Measurements from ENCODE around the gene KCNJ12.

KCNJ12 gene

DNA sequence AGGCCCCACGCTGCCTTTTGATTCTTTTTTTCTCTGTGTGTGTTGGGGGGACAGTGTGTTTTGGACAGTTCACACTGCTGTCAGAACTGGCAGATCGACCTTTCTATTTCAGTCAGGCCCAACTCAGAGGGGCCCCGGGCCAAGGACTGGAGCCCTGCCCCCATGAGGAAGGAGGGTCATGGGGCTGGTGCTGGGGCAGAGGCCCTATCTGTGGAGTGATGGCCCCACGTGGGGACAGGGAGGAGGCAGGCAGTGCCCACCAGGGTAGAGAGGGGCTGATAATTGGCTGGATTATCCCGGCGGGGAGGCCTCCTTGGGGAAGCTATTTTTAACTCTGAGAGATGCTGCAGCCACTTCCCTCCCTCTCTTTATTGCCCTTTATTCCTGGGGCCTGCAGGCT, 5.7 kb upstream of the KCNJ12 start:
- DNase-seq, result no peak

DNA sequence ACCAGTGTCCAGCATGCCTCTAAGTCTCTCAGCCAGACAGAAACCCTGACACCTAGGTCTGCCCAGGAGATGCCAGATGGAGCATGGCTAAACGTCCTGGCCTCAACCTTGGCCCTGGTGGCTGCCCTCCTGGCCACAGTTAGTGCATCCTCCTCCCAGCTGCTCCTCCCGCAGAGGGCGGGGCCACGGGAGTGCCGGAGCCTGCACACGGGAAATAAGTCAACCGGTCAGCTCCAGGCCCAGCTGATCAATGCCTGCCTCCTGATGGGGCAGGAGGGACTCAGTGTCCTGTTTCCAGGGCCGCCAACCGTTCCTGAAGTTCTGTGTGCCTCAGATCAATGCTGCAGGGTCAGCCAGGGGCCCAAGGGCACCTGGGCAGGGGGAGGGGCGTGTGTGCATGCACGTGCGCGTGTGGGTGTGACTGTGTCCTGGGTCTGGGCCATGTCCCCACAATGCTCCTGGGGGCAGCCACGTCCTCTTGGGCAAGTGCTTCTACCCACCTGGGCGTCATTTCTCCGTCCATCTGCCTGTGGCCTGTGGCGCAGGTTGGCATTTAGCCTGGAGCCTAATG, 4.6 kb upstream of the KCNJ12 start:
- no peak for DNase-seq

DNA sequence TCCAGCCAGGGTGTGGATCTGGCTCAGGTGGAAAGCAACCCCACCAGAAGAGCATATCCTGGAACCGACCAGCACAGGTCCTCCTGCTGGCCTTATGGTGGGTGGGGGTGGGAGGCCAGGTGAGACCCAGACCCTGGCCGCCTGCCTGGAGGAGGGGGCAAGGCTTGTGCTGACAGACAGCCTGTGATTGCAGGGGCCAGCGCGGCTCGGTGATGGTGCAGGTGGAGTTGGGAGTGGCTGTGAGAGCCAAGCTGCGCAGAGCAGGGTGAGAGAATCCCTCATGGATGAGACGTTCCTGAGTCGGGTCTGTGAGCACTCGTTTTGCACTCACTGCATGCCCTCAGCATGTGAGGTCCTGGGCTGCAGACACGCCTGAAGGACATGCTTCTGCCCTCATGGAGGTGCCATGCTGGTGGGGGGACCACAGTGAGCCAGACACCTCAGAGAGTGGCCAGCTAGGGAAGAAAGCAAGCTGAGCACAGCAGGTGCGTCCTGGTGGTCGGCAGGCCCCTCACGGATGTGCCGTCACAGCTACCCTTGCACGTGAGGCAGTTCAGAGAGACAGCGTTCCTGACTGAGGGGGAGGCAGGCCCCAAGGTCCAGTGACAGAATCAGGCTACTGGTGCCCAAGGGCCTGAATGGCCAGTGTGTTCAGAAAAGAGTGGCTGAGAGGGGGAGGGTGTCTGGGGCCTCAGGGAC, 3.8 kb upstream of the KCNJ12 start:
- no peak for DNase-seq

DNA sequence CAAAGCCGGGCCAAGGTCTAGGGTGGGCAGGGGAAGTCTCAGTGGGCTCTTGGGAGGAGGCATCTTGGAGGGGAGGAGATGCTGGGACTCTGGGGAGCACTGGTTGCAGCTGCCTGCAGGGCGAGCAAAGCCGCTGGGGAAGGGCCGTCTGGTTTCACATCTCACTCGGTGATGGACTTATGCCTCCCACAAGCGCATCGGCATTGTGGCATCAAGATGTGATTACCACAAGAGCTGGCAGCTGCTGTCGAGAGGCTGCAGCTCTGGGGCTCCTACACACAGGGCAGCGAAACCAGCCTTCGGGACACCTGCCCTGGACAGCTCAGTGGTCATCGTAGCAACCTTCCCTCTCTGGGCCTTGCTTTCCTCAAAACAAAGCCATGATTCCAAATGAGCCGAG, 3.1 kb upstream of the KCNJ12 start:
- no peak for DNase-seq

DNA sequence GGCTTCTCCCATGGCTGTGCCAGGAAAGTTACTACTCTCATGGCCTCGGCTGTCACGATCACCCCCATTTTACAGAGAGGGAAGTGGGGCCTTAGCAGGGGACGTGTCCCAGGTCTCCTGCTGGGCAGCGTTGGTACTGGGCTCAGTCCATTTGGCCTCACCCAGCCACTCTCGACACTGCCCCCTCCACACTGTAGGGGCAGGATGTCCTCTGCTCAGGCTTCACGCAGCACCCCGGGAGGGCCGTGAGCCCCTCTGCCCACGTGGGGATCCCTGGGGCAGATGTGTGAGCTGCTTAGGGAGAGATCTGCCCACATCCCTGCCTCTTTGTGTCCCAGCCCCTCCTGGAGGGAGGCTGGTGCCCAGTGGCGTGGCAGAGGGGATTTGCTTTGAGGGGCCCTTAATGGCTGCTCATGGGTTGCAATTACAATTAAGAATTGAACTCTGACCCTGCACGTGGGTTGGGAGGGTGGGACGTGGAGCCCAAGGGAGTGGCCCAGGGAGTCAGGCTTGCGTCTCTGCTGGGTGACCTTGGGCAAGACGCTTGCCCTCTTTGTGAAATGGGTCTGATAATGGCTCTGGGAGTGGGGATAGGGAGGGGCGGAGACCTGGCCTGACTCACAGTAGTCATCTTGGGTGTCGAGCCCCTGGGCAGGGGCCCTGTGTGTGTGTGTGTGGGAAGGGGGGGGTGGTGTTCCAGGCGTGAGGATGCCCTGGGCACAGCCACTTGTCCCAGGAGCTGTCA, 2.3 kb upstream of the KCNJ12 start:
- no peak for DNase-seq

DNA sequence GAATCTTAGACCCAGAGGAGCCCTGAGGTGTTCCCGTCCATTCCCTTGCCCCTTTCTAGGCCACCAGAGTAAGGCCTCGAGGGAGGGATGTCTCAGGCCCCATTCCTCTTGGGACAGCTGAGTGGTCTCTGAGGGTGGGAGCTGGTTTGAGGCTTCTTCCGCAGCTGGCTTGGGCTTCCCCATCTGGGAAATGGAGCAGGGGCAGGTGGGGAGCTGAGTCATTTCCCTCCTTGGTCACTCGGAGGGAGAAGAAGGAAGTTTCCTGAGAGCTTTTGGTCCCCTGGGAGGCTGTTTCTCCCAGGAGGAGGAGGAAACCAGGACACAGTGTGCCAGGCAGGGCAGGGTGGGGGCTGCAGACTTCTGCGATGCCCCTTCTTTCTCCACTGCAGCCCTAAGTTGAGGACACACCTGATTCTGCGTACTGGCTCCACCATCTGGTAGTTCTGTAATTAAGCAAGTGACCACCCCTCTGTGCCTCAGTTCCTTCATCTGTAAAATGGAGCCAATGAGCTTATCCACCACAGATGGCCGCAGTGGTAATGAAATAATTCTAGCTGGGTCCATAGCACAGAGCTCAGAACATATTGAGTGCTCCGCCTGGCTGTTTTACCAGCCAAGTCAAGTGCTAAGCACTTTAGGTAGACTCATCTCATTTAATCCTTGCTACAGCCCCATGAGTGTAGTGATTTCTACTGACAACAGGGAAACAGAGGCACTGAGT, 1.6 kb upstream of the KCNJ12 start:
- no peak for DNase-seq

DNA sequence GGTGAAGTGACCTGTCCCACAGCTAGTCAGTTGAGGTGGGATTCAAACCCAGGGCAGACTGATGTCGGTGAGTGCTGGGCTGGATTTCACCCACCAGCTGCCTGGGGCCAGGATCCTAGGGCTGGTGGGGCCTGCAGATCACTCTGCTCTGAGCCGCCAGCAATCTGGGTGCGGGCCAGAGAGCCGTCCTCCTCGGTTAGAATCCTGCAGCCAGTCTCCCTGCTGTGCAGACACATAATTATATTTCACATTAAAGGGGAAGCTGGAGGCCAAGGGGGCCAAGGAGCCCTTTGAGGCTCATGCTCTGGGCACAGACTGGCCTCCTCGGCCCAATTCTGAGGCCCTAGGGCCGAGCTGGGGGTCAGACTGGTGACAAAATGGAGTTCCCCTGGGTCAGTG, 996 bp upstream of the KCNJ12 start:
- DNase-seq, result no peak

DNA sequence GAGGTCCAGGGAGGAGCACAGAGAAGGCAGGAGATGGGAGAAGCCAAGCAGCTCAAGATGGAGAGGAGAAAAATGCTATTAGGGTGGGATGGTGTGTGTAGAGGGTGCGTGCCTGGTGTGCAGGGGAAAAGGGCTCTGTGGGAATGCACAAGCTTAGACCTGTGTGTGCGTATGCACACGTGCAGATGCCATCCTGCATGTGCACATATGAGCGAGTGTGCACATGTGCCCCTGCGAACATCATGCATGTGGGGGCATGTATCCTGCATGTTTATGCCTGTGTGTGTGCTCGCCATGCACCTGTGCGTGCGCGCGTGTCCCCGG, 438 bp upstream of the KCNJ12 start:
- DNase-seq, result no peak

DNA sequence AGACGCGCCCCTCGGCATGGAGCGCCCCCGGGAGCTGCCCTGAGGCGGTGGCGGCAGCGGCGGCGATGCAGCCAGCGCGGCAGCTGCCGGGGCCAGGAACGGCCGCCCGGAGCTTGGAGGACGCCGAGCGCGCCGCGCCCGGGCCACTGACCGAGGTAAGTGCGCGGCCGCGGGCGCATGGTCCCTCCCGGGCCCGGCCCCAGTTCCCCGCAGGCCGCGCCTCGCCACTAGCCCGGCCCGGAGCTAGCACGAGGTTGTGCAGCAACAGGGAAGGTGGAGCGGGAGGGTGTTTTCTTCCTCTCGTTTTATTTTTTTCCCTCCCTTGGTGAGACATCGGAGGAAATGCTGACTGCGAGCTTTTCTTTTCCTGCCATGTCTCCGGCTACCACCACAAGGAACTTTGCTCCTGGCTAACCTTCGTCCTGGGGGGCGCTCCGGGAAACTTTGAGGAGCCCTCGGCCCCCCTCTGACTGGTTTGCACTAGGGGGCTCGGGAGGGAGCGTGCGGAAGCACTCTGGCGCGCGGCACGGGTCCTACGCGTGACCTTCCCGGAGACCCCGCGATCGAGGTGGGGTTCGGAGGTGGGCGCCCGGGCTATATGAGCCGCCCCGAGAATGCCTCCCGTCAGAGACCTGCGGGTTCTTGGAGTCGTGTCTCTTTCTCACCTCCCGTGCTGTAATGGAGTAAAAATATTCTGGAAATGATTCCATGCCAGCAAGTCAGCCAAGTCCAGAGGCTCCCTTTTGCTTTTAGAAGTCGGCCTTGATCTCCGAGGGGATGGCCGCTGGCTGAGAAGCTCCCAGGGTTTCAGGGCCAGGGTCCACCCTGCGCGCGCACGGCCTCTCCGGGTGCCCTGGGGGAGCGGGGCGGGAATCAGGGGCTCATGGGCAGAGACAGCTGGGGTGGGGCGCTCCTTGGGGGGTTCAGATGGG, 868 bp downstream of the KCNJ12 start:
- DNase-seq, result no peak

DNA sequence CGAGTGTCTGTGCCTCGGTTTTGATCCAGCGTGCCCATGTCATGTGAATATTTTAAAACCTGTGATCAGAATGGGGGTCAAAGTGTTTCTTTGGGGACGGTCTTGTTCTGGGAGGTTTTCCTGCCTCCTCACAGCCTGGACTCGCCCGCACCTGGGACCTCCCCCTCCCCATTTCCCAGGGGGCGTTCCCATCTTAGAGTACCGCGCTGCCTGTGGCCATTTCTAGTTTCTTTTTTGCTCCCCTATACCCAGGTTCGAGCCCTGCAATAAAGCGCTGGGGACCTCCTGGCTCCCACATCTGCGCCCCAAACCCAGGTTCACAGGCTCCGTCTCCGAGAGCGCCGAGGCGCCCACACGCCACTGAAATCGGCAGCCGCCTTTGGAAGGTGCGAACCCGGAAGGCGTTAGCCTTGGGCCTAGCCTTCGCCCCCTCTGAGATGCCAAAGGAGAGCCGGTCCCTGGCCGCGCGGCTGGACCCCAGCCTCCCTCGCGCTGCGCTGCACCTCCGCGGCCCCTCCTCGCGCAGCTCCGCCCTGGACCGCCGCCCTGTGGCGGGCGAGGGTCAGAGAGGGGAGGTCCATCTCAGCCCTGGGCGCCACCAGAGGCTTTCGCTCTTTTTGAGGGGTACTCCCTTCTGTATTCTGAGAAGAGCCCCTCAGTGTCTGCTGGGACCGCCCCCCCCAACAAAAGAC, 1.7 kb downstream of the KCNJ12 start:
- DNase-seq, result no peak

DNA sequence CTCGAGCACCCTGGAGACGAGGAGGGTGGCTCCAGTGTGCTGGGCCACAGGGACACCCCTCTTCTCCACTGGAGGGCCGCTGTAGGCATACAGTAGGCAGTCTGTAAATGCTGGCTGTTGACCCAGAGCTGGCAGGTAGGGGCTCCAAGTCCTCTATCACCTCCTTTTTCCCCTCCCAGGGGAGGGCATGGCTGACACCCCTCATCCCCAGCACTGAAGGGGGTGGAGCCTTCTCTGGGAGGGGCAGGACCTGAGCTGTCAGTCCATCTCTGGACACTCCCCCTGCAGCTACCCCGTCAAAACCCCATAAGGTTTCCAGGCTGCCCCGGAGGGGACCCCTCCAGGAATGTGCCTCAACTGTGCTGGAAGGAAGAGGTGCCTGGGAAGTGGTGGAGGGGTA, 2.4 kb downstream of the KCNJ12 start:
- no peak for DNase-seq

DNA sequence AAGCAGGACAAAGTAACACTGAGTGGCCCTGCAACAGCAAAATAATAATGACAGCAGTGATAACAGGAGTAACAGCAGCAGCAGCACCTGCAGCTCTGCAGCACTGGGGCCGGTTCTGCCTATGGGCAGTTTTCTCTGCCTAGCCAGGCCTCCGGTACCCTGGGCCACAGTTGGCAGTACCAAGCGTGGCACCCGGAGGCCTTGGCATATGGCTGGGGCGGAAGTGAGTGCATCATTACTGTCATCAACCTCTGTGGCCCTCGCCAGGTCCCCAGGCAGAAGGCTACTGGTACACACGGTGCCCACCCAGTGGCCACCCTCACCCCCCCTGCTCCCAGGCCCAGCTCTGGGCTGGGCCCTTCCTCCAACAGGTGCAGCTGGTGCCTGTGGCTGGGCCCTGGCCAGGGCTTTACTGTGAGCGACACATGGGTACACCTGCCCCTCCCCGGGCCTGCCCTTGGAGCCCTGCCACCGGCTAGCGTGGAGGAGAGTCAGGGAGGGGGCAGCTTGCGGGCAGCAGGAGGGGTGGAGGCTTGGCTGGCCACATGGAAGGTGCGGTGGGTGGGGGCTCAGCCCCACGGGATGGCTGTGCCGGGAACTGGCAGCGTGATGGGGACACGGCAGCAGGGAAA, 3.0 kb downstream of the KCNJ12 start:
- no peak for DNase-seq

DNA sequence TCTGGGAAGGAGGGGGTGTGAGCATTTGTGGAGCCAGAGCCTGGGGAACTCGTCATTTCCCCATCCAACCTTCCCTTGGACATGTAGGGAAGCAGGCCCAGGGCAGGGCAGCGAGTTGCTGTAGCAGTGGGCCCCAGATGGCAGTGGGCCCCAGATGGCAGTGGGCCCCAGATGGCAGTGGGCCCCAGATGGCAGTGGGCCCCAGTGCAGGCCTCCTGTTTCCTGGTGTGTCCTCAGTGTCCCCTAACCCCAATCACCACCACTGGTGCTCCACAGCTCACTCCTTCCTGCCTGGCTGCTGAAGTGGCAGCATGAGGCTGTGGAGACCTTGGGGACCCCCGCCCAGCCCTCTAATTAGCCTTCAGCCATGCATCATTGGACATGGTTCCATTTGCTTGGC, 4.5 kb downstream of the KCNJ12 start:
- DNase-seq, result no peak

DNA sequence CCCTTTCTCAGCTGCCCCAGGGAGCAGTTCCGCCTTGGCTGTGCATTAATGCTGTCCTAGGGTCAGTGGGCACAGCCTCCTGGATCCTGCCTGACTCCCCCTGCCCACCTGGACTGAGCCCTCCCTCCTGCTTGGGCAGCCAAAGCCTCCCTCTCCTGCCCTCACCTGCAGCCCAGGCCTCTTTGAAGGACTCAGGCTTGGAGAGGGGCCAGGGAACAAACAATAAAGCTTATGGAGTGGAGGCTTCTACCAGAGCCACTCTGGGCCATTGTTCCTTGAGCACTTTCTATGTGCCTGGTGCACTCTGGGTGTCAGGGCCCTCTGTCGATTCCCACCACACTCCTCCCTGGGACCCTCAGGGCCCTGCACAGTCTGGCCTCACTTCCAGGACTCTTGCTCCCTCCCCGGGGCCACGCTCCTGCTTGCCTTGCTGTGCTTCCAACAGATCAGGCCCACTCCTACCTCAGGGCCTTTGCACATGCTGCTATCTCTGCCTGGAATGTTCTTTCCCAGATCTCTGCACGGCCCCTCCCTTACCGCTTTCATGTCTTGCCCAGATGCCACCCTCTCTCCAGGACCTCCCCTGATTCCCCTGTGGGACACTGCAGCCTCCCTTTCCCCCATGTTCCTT, 5.0 kb downstream of the KCNJ12 start:
- DNase-seq, result no peak

DNA sequence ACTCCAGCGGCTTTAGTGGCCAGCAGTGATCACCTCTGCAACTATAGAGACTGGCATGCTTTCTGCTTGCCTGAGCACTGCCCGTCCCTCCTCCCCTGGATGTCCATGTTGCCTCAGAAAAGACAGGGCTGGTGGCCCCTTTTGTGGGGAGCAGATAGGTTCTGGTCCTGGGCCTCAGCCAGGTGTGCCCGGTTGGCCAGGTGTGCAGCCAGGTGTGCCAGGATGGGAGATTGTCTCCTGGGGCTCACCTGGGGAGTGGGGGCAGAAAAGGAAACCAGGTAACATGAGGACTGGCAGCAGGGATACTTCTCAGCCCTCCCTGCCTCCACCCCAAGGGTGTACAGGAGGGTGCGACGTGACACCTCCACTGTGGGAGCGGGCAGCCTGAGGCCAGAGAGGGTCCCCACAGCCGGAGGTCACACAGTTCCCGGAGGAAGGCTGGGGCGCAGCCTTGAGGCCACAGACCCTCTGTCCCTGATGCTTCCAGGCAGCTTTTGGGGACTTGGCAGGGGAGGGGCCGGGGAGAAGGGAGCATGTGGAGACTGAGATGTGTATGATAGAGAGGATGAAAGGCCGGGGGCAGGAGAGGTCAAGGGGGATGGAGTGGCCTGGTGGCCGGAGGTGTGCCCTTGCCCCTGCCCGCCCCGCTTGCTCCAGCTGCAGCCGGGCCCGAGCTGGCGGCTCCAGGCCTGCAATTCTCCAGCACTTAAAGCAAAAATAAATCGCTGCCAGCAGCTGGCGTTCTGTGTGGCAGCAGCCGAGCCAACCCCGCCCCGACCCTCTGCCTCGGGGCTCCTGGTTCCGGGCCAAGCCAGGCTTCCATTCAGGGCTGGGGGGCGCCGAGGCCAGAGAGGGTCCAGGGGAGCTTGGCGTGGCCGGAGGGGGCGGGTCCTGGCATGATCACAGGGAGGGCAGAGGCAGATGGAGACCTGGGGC, 6.7 kb downstream of the KCNJ12 start:
- no peak for DNase-seq

DNA sequence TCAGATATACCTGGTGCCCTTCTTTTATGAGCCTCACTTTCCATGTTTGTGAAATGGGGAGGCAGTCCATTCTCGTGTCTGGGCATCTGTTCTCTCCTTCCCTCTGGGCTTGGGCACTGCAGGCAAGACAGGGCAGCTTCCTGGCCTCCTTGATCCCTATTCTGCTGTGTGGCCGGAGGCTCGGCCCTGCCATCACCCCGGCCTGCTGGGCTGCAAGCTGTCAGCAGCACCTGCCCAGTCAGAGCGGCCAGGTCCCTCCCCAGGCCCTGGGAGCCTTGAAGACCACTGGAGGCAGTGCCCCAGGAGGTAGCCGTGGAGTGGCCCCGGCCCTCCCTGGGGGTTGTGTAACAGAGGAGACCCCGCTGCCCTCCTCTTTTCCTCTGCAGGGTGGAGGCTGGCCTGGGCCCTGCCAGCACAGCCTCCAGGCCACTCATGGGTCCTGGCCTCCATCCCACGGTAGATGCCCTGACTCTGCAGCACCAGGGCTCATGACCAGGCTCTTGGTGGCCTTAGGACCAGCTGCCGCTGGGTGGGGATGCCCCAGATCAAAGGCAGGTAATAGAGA, 9.2 kb downstream of the KCNJ12 start:
- DNase-seq, result no peak

DNA sequence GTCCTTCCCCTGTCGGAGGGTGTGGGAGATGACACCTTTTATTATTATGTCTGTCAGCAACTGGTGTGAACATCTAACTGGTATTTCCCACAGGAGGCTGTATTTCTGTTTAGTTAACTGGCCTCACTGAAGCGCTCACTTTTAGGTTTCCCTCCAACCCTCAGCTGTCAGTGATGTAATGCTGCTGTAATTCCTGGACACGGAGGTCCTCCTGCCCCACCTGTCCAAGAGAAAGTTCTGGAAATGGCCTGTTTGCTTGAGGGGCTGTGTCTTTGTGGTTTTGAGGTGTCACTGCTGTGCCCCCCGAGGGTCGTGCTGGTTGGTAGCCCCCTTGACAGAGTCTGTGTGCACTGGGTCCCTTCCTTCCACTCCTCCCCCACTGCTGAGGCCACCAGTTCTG, 11.5 kb downstream of the KCNJ12 start:
- DNase-seq, result no peak

DNA sequence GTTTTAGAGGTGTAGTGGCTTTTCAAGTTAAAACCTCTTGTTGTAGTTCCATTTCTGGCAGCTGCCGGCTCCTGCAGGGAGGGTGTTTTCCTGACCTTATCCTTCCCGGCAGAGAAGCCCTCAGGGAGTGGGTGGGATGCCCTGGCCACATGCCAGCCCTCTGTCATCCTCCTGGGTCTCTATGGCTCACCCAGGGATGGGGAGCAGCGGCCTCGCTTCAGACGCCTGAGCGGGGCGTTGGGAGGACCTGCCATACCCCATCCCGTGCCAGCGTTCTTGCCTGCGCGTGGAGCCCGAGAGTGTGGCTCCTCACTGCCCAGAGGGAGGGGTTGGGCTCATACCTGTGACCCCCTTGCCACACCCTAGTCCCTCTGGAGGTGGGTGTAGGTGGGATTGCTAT, 11.9 kb downstream of the KCNJ12 start:
- no peak for DNase-seq

DNA sequence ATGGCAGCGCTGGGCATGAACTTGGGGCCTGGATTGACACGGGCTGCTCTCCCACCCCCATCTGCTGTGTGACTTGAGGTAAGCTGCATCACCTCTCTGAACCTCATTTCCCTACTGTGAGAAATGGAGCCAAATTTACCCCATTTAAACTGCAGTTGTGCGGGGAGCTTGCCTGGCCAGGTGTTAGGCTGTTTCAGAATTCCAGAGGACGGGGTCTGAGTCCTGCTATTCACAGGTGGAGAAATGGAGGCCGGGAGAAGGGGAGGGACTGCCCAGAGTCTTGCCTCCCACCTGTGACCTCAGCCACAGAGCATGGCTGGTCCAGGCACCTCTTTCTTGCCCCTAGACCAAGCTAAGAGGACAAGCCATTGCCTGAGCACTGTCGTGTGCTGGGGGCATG, 12.8 kb downstream of the KCNJ12 start:
- no peak for DNase-seq

DNA sequence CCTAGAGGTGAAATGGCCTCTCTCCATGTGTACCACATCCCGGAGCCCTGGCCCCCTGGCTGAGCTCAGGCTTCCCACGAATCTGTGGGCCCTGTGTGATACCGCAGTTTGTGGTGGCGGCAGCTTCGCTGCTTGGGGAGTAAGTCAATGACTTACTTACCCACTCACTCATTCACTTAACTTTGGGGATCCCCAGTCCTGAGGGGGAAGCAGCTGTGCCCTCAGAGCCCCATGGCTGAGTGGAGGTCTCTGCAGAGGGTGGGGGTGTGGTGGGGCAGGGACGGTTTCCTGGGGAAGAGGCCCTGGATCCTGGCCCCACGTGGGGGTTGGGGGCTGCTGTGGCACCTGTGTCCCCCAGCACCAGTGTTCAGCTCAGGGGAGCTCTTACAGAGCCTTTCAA, 13.2 kb downstream of the KCNJ12 start:
- DNase-seq, result no peak
